Measurements from ENCODE around the gene ZNF474.

DNA sequence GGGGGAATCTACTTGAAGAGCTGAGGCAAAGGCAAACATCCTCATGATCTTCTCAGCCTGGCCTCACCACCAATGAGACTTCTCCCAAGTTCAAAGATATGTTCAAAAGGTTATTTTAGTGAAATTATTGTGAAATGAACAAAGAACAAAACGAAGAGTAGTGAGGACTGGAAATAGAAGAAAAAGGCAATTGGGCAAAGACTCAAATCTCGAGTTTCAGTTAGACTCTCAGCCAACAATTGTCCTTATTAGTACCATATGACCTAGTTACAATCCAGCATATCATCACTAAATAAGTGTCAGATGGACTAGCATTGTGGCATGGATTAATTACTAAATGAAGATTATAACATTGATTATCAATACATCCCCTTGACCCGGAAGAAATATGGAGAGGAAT lies 9.0 kb downstream of the ZNF474 start:
- TF ChIP-seq, protein P1, sequence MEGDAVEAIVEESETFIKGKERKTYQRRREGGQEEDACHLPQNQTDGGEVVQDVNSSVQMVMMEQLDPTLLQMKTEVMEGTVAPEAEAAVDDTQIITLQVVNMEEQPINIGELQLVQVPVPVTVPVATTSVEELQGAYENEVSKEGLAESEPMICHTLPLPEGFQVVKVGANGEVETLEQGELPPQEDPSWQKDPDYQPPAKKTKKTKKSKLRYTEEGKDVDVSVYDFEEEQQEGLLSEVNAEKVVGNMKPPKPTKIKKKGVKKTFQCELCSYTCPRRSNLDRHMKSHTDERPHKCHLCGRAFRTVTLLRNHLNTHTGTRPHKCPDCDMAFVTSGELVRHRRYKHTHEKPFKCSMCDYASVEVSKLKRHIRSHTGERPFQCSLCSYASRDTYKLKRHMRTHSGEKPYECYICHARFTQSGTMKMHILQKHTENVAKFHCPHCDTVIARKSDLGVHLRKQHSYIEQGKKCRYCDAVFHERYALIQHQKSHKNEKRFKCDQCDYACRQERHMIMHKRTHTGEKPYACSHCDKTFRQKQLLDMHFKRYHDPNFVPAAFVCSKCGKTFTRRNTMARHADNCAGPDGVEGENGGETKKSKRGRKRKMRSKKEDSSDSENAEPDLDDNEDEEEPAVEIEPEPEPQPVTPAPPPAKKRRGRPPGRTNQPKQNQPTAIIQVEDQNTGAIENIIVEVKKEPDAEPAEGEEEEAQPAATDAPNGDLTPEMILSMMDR (IDR thresholded peaks at IDR 0.05 in 4 of 5, conservative IDR thresholded peaks at IDR 0.05 in 1 of 5) = no peak
- no peak for TF ChIP-seq POLR2A (IDR thresholded peaks at IDR 0.05)
